HG03060 (cell line): ENCODE data around the gene CPLX1.
"Not testable (repeated sequence)": the region's sequence is repeated elsewhere in the genome, so short reads cannot be mapped to it uniquely, and the experiment has no call there.

Experiments
- ATAC-seq: cut with Tn5 transposase; IDR thresholded peaks from one replicate; pipeline ENCODE4 v1.9.1; 2021; ENCODE audit warnings: low read depth, moderate number of reproducible peaks; ENCODE audit not compliant: unreplicated experiment

Gene CPLX1

DNA sequence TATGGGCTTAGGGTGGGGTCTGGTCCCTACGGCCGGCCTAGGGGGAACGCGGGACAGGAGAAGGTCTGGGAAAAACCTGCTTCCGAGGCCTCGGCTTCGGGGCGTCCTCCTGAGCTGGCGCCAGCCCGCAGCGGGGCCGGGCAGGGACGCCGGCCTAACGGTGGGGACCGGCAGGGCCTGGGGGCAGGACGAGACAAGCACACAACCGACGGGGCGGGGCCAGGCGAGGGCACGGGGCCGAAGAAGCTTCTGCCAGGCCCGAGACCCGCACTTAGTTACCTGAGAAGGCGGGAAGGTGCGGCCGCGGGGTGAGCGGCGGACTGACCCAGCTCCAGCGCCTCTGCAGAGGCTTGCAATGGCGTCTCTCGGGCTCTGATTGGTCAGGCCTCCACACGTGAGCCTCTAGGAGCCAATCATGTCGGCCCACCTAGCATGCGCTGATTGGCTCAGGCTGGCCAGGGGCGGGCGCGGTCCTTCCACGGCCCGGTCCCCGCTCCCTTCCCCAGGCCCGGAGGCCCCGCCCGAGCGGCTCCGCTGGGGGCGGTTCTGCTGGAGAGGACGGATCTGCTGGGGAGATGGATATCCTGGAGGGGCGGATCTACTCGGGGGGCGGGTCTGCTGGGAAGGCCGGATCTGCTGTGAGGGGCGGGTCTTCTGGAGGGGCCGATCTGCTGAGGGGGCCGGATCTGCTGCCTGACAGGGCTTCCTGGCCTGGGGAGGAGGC, 44.3 kb downstream of the CPLX1 start:
- ATAC-seq, result peak; percentile 89

DNA sequence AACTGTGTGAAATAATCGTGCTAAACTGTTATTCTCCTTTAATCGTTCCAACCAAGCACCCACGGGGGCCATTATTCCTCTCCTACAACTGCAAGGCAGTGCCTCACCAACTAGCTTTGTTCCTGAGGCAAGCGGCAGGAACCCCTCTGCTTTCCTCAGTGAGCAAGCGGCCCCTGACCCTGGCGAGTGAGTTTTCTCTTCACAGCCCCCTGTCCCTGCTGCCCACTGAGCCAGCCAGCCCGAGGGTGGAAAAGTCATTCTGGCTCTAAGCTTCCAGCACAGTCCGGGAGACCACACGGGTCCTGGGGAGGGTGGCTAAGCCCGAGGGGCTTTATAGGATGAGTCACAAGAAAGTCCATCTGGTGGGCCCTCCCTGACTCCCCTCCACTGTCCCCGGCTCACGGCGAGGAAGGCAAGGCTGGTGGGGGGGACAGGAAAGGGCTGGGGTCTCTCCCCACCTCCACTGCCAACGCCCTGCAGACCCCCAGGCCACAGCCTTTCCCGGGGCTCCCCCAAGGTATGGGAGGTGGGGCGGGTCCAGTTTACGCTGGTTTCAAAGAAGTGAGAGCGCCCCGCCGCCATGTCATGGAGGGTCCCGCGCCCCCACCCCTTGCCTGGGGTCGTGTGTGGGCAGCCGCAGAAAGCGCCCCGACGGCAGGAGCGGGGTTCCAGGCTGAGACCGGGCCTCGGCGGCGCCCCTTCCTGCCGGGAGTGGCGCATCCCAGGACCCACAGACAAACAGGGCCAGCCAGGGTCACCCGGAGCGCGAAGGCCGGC, 45.0 kb downstream of the CPLX1 start:
- ATAC-seq, result no peak

DNA sequence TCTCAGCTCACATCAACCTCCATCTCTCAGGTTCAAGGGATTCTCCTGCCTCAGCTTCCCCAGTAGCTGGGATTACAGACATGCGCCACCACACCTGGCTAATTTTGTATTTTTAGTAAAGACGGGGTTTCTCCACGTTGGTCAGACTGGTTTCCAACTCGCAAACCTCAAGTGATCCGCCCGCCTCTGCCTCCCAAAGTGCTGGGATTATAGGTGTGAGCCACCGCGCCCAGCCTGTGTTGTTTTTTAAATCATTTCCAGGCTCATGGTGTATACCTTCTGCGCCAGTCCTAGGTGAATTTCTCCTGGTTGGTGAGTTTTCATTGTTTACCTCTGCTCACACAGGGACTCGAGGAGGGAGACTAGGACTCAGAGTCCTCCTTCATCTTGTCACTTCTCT, 45.7 kb downstream of the CPLX1 start:
- ATAC-seq, result not testable (repeated sequence)

DNA sequence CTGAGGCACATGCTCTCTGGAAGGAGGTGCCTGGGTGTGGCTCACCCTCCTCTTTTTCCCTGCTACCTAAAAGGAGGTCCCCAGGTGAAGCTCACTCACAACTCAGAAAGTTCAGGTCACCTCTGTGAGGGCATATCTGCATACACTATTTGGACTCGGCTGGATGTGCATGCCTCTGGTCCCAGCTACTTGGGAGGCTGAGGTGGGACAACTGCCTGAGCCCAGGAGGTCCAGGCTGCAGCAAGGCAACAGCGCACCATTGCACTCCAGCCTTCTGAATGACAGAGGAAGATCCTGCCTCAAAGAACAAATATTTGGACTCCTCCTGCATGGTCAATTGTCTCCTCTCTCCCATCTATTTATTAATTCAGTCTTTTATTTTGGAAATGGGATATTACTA, 46.4 kb downstream of the CPLX1 start:
- ATAC-seq, result no peak

DNA sequence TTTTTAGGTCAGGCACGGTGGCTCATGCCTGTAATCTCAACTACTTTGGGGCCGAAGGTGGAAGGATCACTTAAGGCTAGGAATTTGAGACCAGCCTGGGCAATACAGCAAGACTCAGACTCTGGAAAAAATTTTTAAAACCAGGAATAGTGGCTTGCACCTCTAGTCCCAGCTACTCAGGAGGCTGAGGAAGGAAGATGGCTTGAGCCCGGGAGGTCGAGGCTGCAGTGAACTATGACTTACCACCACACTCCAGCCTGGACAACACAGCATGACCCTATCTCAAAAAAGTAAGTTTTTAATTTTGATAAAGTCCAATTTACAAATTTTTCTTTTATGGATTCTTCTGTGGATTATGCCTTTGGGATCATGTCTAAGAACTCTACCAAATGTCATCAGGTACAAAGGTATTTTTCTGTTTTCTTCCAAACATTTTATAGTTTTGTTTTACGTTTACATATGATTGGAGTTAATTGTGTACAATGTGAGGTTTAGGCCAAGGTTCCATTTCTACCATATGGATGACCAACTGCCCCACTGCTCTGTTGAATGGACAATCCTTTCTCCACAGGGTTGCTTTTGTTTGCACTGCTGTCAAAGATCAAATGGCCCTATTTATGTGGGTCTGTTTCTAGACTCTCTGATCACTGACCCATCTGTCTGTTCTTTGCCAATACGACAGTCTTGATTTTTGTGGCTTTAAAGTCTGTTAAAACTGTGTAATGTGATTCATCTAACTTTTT, 48.2 kb downstream of the CPLX1 start:
- no peak for ATAC-seq

DNA sequence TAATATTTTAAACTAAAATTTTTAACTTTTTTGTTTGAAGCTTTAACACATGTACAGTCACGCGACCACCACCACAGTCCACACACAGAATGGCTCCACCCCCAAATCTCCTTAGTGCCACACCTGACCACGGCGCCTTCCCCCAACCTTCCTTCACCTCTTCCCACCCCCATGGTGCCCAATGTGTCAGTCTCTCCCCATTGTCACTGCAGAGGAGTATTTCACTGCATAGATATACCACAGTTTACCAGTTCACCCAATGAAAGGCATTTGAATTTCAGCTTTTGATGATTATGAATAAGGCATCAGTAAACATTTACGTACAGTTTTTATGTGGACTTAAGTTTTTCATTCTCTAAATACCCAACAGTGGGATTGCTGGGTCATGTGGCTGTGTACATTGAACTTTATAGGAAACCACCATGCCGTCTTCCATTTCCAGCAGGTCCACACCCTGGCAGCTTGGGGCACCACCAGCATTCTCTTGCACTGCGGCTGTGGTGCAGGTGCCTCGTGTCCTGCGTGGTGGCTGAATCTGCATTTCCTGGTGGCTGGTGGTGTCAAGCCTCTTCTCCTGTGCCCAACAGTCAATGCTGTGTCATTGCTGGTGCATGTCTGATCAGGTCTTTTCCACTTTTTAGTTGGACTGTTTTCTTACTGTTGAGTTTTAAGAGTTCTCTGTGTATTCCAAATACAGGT, 49.0 kb downstream of the CPLX1 start:
- no peak for ATAC-seq

DNA sequence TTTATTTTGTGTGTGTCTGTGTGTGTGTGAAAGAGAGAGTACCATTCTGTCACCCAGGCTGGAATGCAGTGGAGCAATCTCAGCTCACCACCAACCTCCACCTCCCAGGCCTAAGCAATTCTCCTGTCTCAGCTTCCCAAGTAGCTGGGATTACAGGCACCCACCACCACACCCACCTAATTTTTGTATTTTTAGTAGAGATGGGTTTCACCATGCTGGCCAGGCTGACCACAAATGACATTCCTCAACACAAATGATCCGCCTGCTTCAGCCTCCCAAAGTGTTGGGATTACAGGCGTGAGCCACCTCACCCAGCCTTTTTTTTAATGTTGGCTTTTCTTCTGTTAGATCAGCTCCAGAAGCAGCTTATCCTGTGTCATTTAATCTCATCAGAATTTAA, 50.4 kb downstream of the CPLX1 start:
- ATAC-seq, result not testable (repeated sequence)

DNA sequence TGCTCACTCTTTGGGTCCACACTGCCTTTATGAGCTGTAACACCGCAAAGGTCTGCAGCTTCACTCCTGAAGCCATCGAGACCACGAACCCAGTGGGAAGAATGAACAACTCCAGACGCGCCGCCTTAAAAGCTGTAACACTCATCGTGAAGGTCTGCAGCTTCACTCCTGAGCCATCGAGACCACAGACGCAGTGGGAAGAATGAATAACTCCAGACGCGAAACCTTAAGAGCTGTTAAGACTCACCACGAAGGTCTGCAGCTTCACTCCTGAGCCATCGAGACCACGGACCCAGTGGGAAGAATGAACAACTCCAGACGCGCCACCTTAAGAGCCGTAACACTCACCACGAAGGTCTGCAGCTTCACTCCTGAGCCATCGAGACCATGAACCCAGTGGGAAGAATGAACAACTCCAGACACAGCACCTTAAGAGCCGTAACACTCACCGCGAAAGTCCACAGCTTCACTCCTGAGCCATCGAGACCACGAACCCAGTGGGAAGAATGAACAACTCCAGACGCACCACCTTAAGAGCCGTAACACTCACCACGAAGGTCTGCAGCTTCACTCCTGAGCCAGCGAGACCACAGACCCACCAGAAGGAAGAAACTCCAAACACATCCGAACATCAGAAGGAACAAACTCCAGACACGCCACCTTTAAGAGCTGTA, 51.4 kb downstream of the CPLX1 start:
- ATAC-seq, result not testable (repeated sequence)

DNA sequence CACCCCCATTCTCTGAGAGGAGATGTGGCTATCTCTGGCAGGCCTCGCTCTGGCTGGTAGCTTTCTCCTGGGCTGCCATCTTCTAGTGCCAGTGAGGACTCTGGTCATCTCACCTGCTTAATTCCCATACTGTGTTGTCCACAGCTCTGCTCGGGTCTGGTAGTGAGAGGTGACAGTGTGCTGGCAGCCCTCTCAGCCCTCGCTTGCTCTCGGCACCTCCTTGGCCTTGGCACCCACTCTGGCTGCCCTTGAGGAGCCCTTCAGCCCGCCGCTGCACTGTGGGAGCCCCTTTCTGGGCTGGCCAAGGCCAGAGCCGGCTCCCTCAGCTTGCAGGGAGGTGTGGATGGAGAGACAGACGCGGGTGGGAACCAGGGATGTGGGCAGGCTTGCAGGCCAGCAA, 52.7 kb downstream of the CPLX1 start:
- no peak for ATAC-seq

DNA sequence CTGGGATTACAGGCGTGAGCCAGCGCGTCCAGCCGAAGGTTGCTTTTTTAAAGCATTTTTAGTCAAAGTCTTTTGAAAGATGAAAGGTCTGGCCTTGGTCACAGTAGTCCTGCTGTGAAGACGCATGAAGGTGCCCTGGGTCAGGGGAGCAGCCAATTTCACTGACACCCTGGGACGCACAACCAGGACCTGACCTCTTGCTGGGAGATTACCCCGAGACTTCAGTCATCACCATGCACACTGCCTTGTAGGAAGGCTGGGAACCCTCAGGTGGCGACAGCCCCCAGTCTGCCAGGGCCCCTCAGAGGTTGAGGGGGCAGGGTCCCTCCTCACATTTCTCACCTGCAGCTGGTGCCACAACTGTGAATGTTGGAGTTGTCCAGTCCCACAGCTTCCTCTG, 53.2 kb downstream of the CPLX1 start:
- no peak for ATAC-seq

DNA sequence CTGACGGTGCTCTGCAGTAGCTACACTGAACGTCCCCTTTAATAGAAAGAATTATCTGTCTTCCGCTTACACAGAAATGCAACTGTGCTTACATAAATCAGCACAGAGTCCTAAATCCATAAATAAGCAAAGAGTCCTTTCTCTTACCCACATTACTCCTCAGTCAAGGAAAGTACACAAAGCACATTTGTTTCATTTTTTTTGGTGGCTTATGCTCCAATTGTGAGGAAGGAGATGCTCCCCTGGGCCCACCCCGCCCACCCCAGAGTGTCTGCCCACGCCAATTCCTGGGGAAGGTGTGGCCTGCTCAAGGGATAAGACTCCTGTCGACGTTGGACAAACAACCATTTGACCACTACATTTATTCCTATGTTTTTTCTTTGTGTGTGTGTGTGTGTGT, 53.8 kb downstream of the CPLX1 start:
- no peak for ATAC-seq

DNA sequence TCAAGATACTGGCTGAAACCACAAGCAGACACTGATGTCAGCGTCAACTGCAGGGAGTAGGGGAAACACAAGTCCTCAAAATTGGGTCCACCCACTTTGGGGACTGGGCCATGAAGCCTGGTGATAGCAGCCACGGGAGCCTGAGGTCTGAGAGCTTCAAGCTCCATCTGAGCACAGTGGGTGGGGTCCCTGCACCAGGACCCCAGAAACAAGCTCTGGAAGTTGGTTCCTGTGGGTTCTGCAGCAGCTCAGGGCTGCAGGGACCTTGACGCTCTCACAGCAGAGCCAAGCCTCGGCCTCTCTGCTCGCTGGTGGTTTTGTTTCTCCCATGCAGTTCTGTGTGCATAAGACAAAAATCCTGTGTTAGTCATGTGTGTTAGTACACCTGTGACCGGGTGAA, 54.5 kb downstream of the CPLX1 start:
- ATAC-seq, result no peak

DNA sequence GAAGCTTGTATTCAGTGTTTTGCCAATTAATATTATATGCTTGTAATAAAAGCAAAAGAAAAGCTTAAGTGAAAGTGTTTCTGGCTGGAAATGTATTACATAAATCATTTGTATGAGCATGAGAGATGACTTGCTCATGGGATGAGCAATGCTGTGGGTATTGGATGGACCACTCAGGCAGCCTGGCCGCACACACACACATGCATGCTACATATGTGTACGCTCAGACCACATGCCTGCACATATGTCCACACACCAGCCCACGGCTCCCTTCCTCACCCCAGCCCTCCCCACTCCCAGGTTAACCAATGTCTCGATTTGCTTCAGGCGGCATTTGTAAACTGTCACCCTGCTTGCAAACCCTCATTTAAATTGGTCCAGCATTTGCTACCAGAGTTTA, 55.9 kb downstream of the CPLX1 start:
- ATAC-seq, result no peak

DNA sequence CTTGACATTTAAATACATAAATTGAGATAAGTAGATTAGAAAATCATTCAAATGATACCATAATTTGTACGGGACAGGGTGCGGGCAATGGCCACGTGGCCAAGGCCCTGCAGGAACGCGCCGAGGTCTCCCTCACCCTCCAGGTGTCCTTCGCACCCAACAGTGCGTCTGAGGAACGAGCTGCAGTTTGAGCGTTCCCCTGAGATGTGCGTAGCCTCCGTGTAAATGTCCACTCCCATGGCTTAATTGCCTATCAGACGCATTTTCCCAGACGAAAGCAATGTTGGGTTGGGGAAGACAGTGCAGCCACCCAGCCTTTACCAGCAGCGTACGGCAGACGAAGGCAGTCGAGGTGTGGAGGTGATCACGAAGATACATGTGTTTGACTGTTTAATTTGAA, 56.4 kb downstream of the CPLX1 start:
- ATAC-seq, result no peak

DNA sequence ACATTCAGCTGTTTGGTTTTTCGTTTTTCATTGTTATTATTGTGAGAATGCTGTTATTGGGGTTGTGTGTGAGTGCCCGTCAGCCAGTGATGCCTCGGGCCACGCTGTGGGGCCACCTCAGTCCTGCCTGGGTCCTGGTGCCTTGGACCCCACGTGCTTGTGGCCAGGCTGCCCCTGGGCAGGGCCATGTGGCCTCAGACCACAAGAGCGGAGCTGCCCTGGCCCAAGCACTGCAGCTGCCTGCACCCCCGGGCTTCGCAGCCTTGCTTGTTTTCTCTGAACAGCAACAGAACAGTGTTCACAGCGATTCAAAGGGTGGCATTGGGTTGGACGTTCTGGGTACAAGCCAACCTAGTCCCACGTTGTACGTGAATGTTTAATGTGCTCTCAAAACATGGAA, 56.9 kb downstream of the CPLX1 start:
- no peak for ATAC-seq

DNA sequence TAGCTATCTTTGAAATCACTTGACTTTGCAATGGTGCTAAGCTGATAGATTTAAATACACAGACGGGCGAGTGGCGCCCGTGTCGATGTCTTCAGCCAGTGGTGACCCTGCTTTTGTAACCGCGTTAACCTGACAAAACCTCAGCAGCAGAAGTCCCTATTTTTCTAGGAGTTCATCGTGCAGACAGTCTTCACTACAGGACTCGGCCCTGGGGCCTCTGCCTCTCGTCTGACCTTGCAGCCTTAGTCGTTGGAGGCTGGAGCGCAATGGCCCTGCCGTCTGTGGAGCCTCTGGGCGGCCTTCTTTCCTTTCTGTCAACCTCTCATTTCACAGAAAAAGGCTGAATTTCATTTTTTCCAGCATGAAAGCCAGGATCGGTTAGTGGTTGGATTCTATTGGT, 57.9 kb downstream of the CPLX1 start:
- no peak for ATAC-seq

DNA sequence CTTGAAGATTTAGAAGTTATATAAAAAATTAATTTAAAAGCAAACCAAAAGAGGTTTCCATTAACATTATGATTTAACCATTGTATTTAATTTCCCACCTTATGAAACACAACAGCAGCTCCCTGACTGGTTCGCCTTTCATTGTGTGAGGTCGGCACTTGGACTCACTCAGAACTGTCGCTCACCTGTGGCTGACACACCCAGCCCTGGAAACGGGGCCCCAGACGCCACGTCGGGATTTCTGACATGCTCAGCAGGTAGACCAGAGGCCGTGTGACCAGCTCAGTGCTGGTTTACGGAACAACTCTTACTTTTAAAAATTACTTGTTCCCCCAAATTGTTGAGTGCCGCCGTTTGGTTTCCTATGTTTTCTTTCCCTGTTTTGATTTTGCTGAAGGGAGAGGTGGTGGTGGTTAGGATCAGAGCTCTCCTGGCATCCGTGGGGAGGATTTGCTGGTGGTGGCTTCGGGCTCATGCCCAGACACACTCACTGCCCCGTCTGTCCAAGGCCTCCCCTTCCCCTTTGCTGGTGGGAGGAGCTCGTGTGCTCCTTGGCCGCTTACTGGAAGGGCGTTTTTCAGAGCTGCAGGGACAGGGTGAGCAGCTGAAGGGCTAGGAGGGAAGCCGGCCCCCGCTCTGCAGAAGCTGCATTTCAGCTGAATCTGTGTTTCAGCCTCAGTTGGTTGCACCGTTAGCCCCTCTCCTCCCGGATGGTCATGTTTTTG, 59.2 kb downstream of the CPLX1 start:
- no peak for ATAC-seq

DNA sequence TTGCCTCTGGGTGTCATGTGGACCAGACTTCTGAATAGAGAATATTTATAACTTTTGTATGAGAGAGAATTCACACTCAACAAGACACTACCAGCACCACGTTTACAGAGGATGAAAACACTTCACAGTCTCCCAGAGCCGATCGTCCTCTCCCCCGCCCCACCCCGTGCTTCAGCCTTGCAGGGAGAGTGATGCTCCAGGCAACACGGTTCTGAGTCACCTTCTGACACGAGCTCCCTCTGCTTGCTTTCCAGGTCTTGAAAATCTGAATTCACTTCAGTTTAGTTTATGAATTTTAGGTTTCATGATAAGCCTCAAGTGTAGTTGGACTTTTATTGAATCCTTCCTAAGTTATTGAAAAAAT, 59.8 kb downstream of the CPLX1 start:
- no peak for ATAC-seq

DNA sequence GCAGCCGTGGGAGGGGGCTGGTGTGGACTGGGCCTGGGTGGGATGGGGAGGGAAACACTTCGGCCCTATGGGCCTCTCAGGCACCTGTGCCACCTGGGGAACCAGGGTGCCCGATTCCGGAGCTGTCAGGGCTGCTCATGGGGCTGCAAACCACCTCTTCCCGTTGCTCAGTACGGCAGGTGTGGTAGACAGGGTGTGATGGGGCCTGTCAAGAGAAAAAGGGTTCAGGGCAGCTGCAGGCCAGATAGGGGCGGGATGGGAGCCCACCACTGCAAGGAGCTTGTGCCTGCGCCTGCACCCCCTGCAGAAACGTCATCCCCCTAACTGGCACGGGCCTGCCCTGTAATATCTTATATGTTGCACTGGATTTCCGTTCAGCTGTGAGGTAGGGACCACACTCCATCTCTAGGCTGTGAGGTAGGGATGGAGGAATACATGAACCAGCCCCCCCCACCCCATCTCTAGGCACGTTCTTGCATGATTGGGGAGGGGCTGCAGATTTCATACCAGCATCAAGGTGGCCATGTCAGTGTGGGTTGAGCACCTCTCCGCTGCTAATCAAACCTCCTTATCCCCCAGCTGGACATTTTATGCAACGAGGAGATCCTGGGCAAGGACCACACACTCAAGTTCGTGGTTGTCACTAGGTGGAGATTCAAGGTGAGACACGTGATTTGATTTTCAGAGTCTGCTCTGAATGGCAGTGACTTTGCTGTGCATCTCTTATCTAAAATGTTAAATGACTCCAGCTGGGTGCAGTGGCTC, 61.3 kb downstream of the CPLX1 start:
- no peak for ATAC-seq
